Transverse colon (tissue), 4 donors: Measurements from ENCODE around the gene COL1A1. TPM values are rescaled to one million over a fixed set of nuclear protein-coding genes. Genes with fewer than 3 reads are reported as not detected.

Source experiments
- DNase-seq: peaks from one replicate; pipeline ENCODE4 v3.0.0-alpha.2; 2019
- H3K27ac ChIP-seq, 4 donors: fragments of 200-600 bp; sonication (generic); 2 replicates each; pipeline ENCODE4 v1.5.1; 2016 to 2018; ENCODE audit warnings: inconsistent platforms in 4 of 4
- H3K27me3 ChIP-seq: fragments of 200-600 bp; sonication (generic); 2 replicates; pipeline ENCODE4 v1.5.1; 2017; ENCODE audit warnings: inconsistent platforms
- H3K36me3 ChIP-seq, 4 donors: fragments of 200-600 bp; sonication (generic); 2 replicates each; pipeline ENCODE4 v1.5.1; 2017 to 2019; ENCODE audit warnings: inconsistent platforms in 4 of 4
- H3K4me1 ChIP-seq, 4 donors: fragments of 200-600 bp; sonication (generic); 2 replicates each; pipeline ENCODE4 v1.5.1; 2017 to 2020; ENCODE audit warnings: inconsistent platforms in 4 of 4
- H3K4me3 ChIP-seq, 4 donors: fragments of 200-600 bp; sonication (generic); 1 replicate in 1 of 4; 2 replicates in 3 of 4; pipeline versions ENCODE4 v1.5.1 to v1.6.1; 2017 to 2019; ENCODE audit warnings: inconsistent platforms in 4 of 4
- H3K9me3 ChIP-seq, 2 donors: fragments of 200-600 bp; sonication (generic); 2 replicates each; pipeline ENCODE4 v1.5.1; 2017 to 2019; ENCODE audit warnings: inconsistent platforms in 2 of 2
- CTCF ChIP-seq, 5 experiments: fragments of 200-600 bp in 3 of 5; fragments of 450-650 bp in 2 of 5; sonication (generic) in 3 of 5; IDR thresholded peaks; 1 replicate in 2 of 5; 2 replicates in 3 of 5; pipeline ENCODE4 v1.5.1; 2016 to 2017; ENCODE audit warnings: antibody characterized with exemption in 5 of 5, inconsistent platforms in 3 of 5, mild to moderate bottlenecking in 2 of 5, moderate library complexity in 1 of 5
- EP300 ChIP-seq: sonication (generic); formaldehyde crosslinking; IDR thresholded peaks from one replicate; pipeline ENCODE4 v1.6.1; 2017; ENCODE audit warnings: antibody characterized with exemption, low read depth
- POLR2A ChIP-seq: fragments of 450-650 bp; IDR thresholded peaks from one replicate; pipeline ENCODE4 v1.6.1; 2016; ENCODE audit warnings: antibody characterized with exemption, mild to moderate bottlenecking, moderate library complexity
- POLR2AphosphoS5 ChIP-seq, 3 donors: sonication (generic); formaldehyde crosslinking; IDR thresholded peaks; one replicate each; pipeline ENCODE4 v1.6.1; 2016; ENCODE audit warnings: antibody characterized with exemption in 3 of 3
- WGBS, 2 donors: methylation state at CpG; one replicate each; pipeline ENCODE4 v1.1.5; 2018; ENCODE audit warnings: low coverage in 1 of 2; 5-methylcytosine and 5-hydroxymethylcytosine counted together
- in situ Hi-C, 4 donors: fragments of 200-750 bp; cut with MboI; loops; one replicate each; pipeline versions ENCODE4 v1.15.0 to v1.15.1; 2017; ENCODE audit warnings: low sequenced_read_pairs in 3 of 4, low pct_ligation_motif_present in 1 of 4, low pct_unique_long_range_greater_than_20kb in 1 of 4
- intact Hi-C: fragments of 100-400 bp; cut with DNase I; formaldehyde crosslinking; loops from one replicate; pipeline ENCODE4 v1.15.1; 2023; ENCODE audit warnings: low total_unique reads
- total RNA-seq, 4 donors: library from RNA; depleted of rRNA; stranded (reverse); fragments of >200 nt; gene quantifications; one replicate each; pipeline ENCODE4 v1.1.0, GENCODE V29; 2016

COL1A1 gene
- total RNA-seq, 4 donors from 2014 or later: 13.0 to 210 (median 79.8) TPM

GRCh38 chr17:50165867-50166517 lies 35.4 kb downstream of the COL1A1 start, which contains the start of gene SGCA:
Gene SGCA, plus strand, starts transcription at chr17:50166005. Its CDS starts 36 bp downstream, at chr17:50166041.
- WGBS, 2 donors: 64 to 72% methylated on average over 5 to 15 of the region's 15 CpGs
- no peak for TF ChIP-seq POLR2A
- no peak for TF ChIP-seq EP300
- TF ChIP-seq CTCF (IDR thresholded peaks at IDR 0.05): no peak
- TF ChIP-seq POLR2AphosphoS5 (IDR thresholded peaks at IDR 0.05): no peak
- peaks cover 0 to 21% (median 10%) of the 10 kb centered on the region in 4 donors for H3K4me1 ChIP-seq
- intact Hi-C loops (no loop called here), in situ Hi-C loops (no loop called here)
- peak within 1 kb of the TSS in 3 of 4 donors; percentile 11 to 27 (median 22) for H3K4me3 ChIP-seq
- no peaks in the 10 kb centered on the region for H3K9me3 ChIP-seq
- no peak for DNase-seq
- H3K27me3 ChIP-seq: no peaks in the 10 kb centered on the region
- H3K36me3 ChIP-seq: no peaks in the 10 kb centered on the region
- H3K27ac ChIP-seq: peak within 1 kb of the TSS; percentile 56 to 79 (median 78)

GRCh38 chr17:50165466-50165865 lies 36.0 kb downstream of the COL1A1 start:
- intact Hi-C loops (no loop called here), in situ Hi-C loops (no loop called here)
- Histone ChIP-seq H3K4me3 (no peak overlapping the region), H3K36me3 (no peaks in the 10 kb centered on the region), H3K9me3 (no peaks in the 10 kb centered on the region), H3K27ac (peak overlapping the region; percentile 56 to 79 (median 78)), H3K27me3 (no peaks in the 10 kb centered on the region), H3K4me1 (peaks cover 0 to 26% (median 14%) of the 10 kb centered on the region in 4 donors)
- WGBS, 2 donors: 81 to 84% methylated on average over 3 of the region's 3 CpGs
- TF ChIP-seq POLR2A (no peak), POLR2AphosphoS5 (IDR thresholded peaks at IDR 0.05) (no peak), CTCF (IDR thresholded peaks at IDR 0.05) (no peak), EP300 (no peak)
- DNase-seq: no peak

- TF ChIP-seq POLR2A: no peak
- in situ Hi-C loops: no loop called here
- peaks cover 0 to 26% (median 14%) of the 10 kb centered on the region in 4 donors for H3K4me1 ChIP-seq
- H3K36me3 ChIP-seq: no peaks in the 10 kb centered on the region
- H3K27me3 ChIP-seq: no peaks in the 10 kb centered on the region
- WGBS, 2 donors: 83 to 87% methylated on average over 5 to 9 of the region's 9 CpGs
- intact Hi-C loops: no loop called here
- no peak for DNase-seq
- peak overlapping the region in 1 of 4 donors; percentile 79 for H3K27ac ChIP-seq
- H3K4me3 ChIP-seq: no peak overlapping the region
- no peaks in the 10 kb centered on the region for H3K9me3 ChIP-seq
Observed at GRCh38 chr17:50165066-50165465, 36.4 kb downstream of the COL1A1 start.

- TF ChIP-seq EP300 (no peak), POLR2AphosphoS5 (IDR thresholded peaks at IDR 0.05) (no peak), CTCF (IDR thresholded peaks at IDR 0.05) (no peak), POLR2A (no peak)
- H3K4me3 ChIP-seq: no peak overlapping the region
- intact Hi-C loops: no loop called here
- H3K27me3 ChIP-seq: no peaks in the 10 kb centered on the region
- no peaks in the 10 kb centered on the region for H3K9me3 ChIP-seq
- no peak overlapping the region for H3K27ac ChIP-seq
- no peak for DNase-seq
- WGBS, 2 donors: 97% methylated on average over 2 of the region's 2 CpGs; no CpG with 5 or more reads in 1 of the 2 donors
- in situ Hi-C loops: no loop called here
- no peaks in the 10 kb centered on the region for H3K36me3 ChIP-seq
- peaks cover 0 to 26% (median 14%) of the 10 kb centered on the region in 4 donors for H3K4me1 ChIP-seq
Observed at GRCh38 chr17:50164697-50164988, 36.8 kb downstream of the COL1A1 start.
